Endothelial cell of umbilical vein (primary cell): ENCODE data around the gene RPL10A. TPM values are rescaled to one million over a fixed set of nuclear protein-coding genes. Genes with fewer than 3 reads are reported as not detected.

Source experiments
- BruUV-seq: library from RNA; stranded (reverse); fragments of 400-500 nt; replicated peaks from 2 replicates; lab custom pipeline; 2021; lab: Mats Ljungman, UMichigan
- CTCF ChIA-PET: fragments of 300-600, 350-600 bp; sonication (Branson Sonifier 250); formaldehyde crosslinking; loops from one replicate; lab custom pipeline; 2021; ENCODE audit warnings: antibody characterized with exemption, inconsistent platforms; lab: Charles Lee
- POLR2A ChIA-PET: fragments of 300-600, 350-600 bp; sonication (Branson Sonifier 250); formaldehyde crosslinking; loops from one replicate; lab custom pipeline; 2021; ENCODE audit warnings: antibody characterized with exemption, inconsistent platforms; lab: Charles Lee
- DNase-seq: peaks from one replicate; pipeline ENCODE4 v3.0.0-alpha.2; 2011; ENCODE audit warnings: low read depth, low spot score
- FAIRE-seq: peaks from 2 replicates; lab custom pipeline; 2011; peaks lifted over from hg19 to GRCh38; lab: Jason Lieb, UNC
- H2AFZ ChIP-seq: 2 replicates; pipeline ENCODE4 v1.6.0; 2012; ENCODE audit warnings: low read depth, low read length, control low read depth, inconsistent platforms
- H3K27ac ChIP-seq: 2 replicates; pipeline ENCODE4 v1.5.1; 2011; ENCODE audit warnings: low read depth, mild to moderate bottlenecking, control low read depth, low read length, moderate library complexity; ENCODE audit not compliant: insufficient read depth
- H3K27me3 ChIP-seq, 2 experiments: 2 replicates each; pipeline versions ENCODE4 v1.6.0 to v1.6.1; 2011; ENCODE audit warnings: low read length in 2 of 2, mixed read lengths in 1 of 2; ENCODE audit not compliant: control insufficient read depth in 2 of 2, insufficient read depth in 2 of 2
- H3K36me3 ChIP-seq, 2 experiments: 2 replicates in 1 of 2; 3 replicates in 1 of 2; pipeline ENCODE4 v1.5.1; 2011; ENCODE audit warnings: low read length in 2 of 2, mild to moderate bottlenecking in 1 of 2, moderate library complexity in 1 of 2; ENCODE audit not compliant: control insufficient read depth in 2 of 2, insufficient read depth in 2 of 2; ENCODE audit errors: extremely low read depth in 1 of 2
- H3K4me1 ChIP-seq: 3 replicates; pipeline ENCODE4 v1.5.1; 2011; ENCODE audit warnings: mild to moderate bottlenecking, low read length; ENCODE audit not compliant: control insufficient read depth, insufficient read depth; ENCODE audit errors: extremely low read depth
- H3K4me2 ChIP-seq: 2 replicates; pipeline ENCODE4 v1.6.1; 2011; ENCODE audit warnings: low read length, control low read depth, mixed read lengths; ENCODE audit not compliant: insufficient read depth
- H3K4me3 ChIP-seq, 3 experiments: fragments of 200-600 bp in 1 of 3; sonication (generic), shearing (Covaris generic) in 1 of 3; replicated peaks in 1 of 3; 2 replicates each; pipeline ENCODE4 v1.5.1; 2011 to 2016; ENCODE audit warnings: control low read depth in 3 of 3, low read length in 3 of 3, mild to moderate bottlenecking in 2 of 3, inconsistent platforms in 1 of 3, low read depth in 1 of 3, moderate library complexity in 1 of 3; ENCODE audit not compliant: insufficient read depth in 1 of 3
- H3K79me2 ChIP-seq: 2 replicates; pipeline ENCODE4 v1.6.0; 2012; ENCODE audit warnings: low read length, inconsistent platforms; ENCODE audit not compliant: control insufficient read depth, insufficient read depth
- H3K9ac ChIP-seq: replicated peaks from 2 replicates; pipeline ENCODE3; 2011; ENCODE audit warnings: low read length, control low read depth; ENCODE audit not compliant: insufficient read depth; ENCODE audit errors: extremely low read depth
- H3K9me1 ChIP-seq: replicated peaks from 3 replicates; pipeline ENCODE4 v1.6.0; 2011; ENCODE audit warnings: mild to moderate bottlenecking, low read length; ENCODE audit not compliant: control insufficient read depth, insufficient read depth; ENCODE audit errors: extremely low read depth
- H3K9me3 ChIP-seq: replicated peaks from 2 replicates; pipeline ENCODE4 v1.5.1; 2012; ENCODE audit warnings: low read length, inconsistent platforms; ENCODE audit not compliant: control insufficient read depth, insufficient read depth
- H4K20me1 ChIP-seq: replicated peaks from 2 replicates; pipeline ENCODE3; 2011; ENCODE audit warnings: mild to moderate bottlenecking, low read length; ENCODE audit not compliant: control insufficient read depth, insufficient read depth; ENCODE audit errors: extremely low read depth
- EZH2 ChIP-seq: IDR thresholded peaks from 2 replicates; pipeline ENCODE4 v1.6.1; 2012; ENCODE audit warnings: borderline replicate concordance, low read depth, mild to moderate bottlenecking, moderate library complexity, low read length, inconsistent platforms; ENCODE audit not compliant: severe bottlenecking
- FOS ChIP-seq: IDR thresholded peaks from 2 replicates; pipeline ENCODE4 v1.6.1; 2011; ENCODE audit warnings: mild to moderate bottlenecking, low read length, moderate library complexity, borderline replicate concordance; ENCODE audit not compliant: insufficient read depth
- GATA2 ChIP-seq: IDR thresholded peaks from 2 replicates; pipeline ENCODE4 v1.7.0; 2011; ENCODE audit warnings: low read depth, mild to moderate bottlenecking, moderate library complexity, mixed read lengths, low read length; ENCODE audit not compliant: insufficient read length, insufficient read depth
- JUN ChIP-seq: IDR thresholded peaks from 2 replicates; pipeline ENCODE4 v1.6.1; 2011; ENCODE audit warnings: borderline replicate concordance, low read depth; ENCODE audit not compliant: insufficient read length, insufficient read depth
- MAX ChIP-seq: IDR thresholded peaks from 2 replicates; pipeline ENCODE4 v1.6.1; 2011; ENCODE audit not compliant: insufficient read depth, insufficient read length
- MYC ChIP-seq: IDR thresholded peaks from one replicate; pipeline ENCODE4 v1.6.1; 2011; ENCODE audit warnings: mild to moderate bottlenecking, low read depth, low read length
- POLR2A ChIP-seq: IDR thresholded peaks from 2 replicates; pipeline ENCODE4 v1.6.1; 2012; ENCODE audit warnings: low read depth, mild to moderate bottlenecking, control low read depth, low read length
- POLR2AphosphoS5 ChIP-seq: IDR thresholded peaks from 2 replicates; pipeline ENCODE4 v1.6.1; 2012; ENCODE audit warnings: low read depth, mild to moderate bottlenecking, control low read depth, low read length, moderate library complexity; ENCODE audit not compliant: insufficient read depth
- dilution Hi-C: fragments of 300-500 bp; cut with MboI; formaldehyde crosslinking; loops from one replicate; pipeline ENCODE4 v1.15.0; 2019; ENCODE audit warnings: low sequenced_read_pairs; ENCODE audit not compliant: extremely low pct_ligation_motif_present
- intact Hi-C: fragments of 100-400 bp; cut with micrococcal nuclease; formaldehyde crosslinking; loops from one replicate; pipeline ENCODE4 v1.10.0; 2022
- polyA plus RNA-seq, 4 experiments: library from polyadenylated mRNA; depleted of rRNA in 3 of 4; stranded (reverse) in 3 of 4; unstranded in 1 of 4; fragments of >200 nt; gene quantifications; 2 replicates each; pipeline versions ENCODE4 v1.2.1 to v1.2.3, GENCODE V29; 2011 to 2012; ENCODE audit warnings: missing spikeins in 1 of 4
- total RNA-seq: library from RNA; stranded (reverse); gene quantifications from 2 replicates; pipeline ENCODE4 v1.2.3, GENCODE V29; 2021
- TF ChIP-seq, protein P1 (sequence below), 2 donors: IDR thresholded peaks; 1 replicate in 1 of 2; 2 replicates in 1 of 2; pipeline ENCODE4 v1.5.1; 2011; ENCODE audit warnings: low read length in 2 of 2, mild to moderate bottlenecking in 2 of 2, moderate library complexity in 2 of 2, control low read depth in 1 of 2, inconsistent platforms in 1 of 2, low read depth in 1 of 2; ENCODE audit not compliant: insufficient read depth in 1 of 2; ENCODE audit errors: extremely low read depth in 1 of 2

The RPL10A gene
- total and polyA plus RNA-seq, 2 donors (not counting 3 experiments of a cell fraction or from before 2014, with no cell fraction given): 1,339 to 1,956 TPM

GRCh38 chr6:35486005-35486925 is 18.1 kb downstream of the RPL10A start:
- Histone ChIP-seq H4K20me1 (no peaks in the 10 kb centered on the region), H3K4me1 (no peaks in the 10 kb centered on the region), H3K9ac (no peak overlapping the region), H3K27me3 (peaks cover 2 to 5% of the 10 kb centered on the region in 2 experiments), H3K9me3 (no peaks in the 10 kb centered on the region), H3K79me2 (no peaks in the 10 kb centered on the region), H3K4me3 (no peak overlapping the region), H3K4me2 (no peak overlapping the region), H2AFZ (no peak overlapping the region), H3K27ac (no peak overlapping the region), H3K36me3 (no peaks in the 10 kb centered on the region), H3K9me1 (no peaks in the 10 kb centered on the region)
- ChIA-PET POLR2A (no interaction called here), CTCF (interaction anchor here (0.8 kb wide), 1 partner anchor 66 kb away, joined by 3 read pairs; no protein-coding TSS in a partner anchor)
- BruUV-seq: no TSS peak
- intact Hi-C loops: no loop called here
- TF ChIP-seq MAX (no peak), POLR2AphosphoS5 (no peak), GATA2 (no peak), FOS (no peak), POLR2A (no peak), EZH2 (no peak), MYC (no peak), JUN (no peak)
- TF ChIP-seq, protein P1, sequence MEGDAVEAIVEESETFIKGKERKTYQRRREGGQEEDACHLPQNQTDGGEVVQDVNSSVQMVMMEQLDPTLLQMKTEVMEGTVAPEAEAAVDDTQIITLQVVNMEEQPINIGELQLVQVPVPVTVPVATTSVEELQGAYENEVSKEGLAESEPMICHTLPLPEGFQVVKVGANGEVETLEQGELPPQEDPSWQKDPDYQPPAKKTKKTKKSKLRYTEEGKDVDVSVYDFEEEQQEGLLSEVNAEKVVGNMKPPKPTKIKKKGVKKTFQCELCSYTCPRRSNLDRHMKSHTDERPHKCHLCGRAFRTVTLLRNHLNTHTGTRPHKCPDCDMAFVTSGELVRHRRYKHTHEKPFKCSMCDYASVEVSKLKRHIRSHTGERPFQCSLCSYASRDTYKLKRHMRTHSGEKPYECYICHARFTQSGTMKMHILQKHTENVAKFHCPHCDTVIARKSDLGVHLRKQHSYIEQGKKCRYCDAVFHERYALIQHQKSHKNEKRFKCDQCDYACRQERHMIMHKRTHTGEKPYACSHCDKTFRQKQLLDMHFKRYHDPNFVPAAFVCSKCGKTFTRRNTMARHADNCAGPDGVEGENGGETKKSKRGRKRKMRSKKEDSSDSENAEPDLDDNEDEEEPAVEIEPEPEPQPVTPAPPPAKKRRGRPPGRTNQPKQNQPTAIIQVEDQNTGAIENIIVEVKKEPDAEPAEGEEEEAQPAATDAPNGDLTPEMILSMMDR (IDR thresholded peaks at IDR 0.05; ENCODE audit: extremely low read depth in 1 of 2, insufficient read depth in 1 of 2, low read depth in 1 of 2, low read length in 2 of 2): no peak
- dilution Hi-C loops: no loop called here
- FAIRE-seq: no peak
- DNase-seq: no peak
